Measurements from ENCODE around the gene ANKRD33B. TPM values are rescaled to one million over a fixed set of nuclear protein-coding genes. Genes with fewer than 3 reads are reported as not detected.

The ANKRD33B gene
- total and polyA plus RNA-seq, 2 experiments from 2014 or later, result 0.71 to 1.5 TPM

DNA sequence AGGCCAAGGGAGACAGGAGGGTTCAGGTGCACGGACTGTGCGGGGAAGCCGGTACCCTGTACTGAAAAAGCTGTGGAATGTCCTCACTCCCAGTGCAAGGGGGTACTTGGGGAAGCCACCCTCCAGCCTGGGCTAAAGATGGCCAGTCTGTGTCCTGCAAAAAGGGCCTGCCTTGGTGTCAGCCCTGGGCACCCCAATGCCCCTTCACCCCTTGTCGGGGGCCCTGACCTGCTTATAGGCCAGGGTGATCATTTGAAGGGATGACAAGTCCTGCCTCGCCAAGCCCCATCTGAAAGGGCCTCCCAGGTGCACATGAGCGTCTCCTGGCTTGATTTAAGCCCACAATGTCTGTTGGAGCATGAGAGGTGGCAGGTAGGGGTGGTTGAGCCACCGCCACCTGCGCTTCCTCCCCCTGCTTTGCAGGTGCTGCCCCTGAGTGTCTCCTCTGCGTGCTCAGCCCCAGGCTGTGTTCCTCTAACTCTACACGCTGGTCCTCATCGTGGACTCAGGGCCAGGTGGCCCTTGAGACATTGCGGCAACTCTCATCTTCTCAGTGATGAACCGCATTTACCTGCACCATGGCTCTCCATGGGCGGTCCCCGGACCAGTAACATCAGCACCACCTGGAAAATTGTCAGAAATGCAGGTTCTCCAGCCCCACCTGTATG, 97.0 kb downstream of the ANKRD33B start:
- in situ Hi-C loops (cut with MboI), result no loop called here
- DNase-seq, result no peak
- no peaks in the 10 kb centered on the region for H3F3A ChIP-seq (ENCODE audit: insufficient read depth)
- H3K4me2 ChIP-seq (ENCODE audit: unreplicated experiment), result no peak overlapping the region
- no peaks in the 10 kb centered on the region; the same call in 1 of the 2 replicates for H4K20me1 ChIP-seq (ENCODE audit: insufficient read depth)
- 83 to 84% methylated on average over 15 of the region's 15 CpGs for WGBS, 2 experiments (ENCODE audit: low coverage in 1 of 2, low lambda C conversion rate in 2 of 2, missing lambda C conversion rate in 2 of 2)
- H3K9me2 ChIP-seq (ENCODE audit: insufficient read depth), result no peaks in the 10 kb centered on the region
- H3K27me3 ChIP-seq (replicated peaks; ENCODE audit: insufficient read depth), result no peaks in the 10 kb centered on the region
- 0 out of 2 replicates have a peak, but pooled peaks cover 7% of the 10 kb centered on the region for H3K4me1 ChIP-seq (ENCODE audit: insufficient read depth)
- no peak overlapping the region for H3K9ac ChIP-seq
- no peak overlapping the region for H3K27ac ChIP-seq
- H3K36me3 ChIP-seq (ENCODE audit: low read depth), result no peaks in the 10 kb centered on the region
- no peak for TF ChIP-seq EZH2phosphoT487 (IDR thresholded peaks at IDR 0.05; ENCODE audit: insufficient read depth, low read depth)
- no peak for TF ChIP-seq EZH2 (IDR thresholded peaks at IDR 0.05; ENCODE audit: insufficient read depth, poor library complexity, severe bottlenecking)
- no peaks in the 10 kb centered on the region for H3K9me3 ChIP-seq (ENCODE audit: low read depth)
- no peaks in the 10 kb centered on the region for H3K79me2 ChIP-seq (ENCODE audit: insufficient read depth)
- H2AFZ ChIP-seq, result no peak overlapping the region
- H3K4me3 ChIP-seq, result no peak overlapping the region

DNA sequence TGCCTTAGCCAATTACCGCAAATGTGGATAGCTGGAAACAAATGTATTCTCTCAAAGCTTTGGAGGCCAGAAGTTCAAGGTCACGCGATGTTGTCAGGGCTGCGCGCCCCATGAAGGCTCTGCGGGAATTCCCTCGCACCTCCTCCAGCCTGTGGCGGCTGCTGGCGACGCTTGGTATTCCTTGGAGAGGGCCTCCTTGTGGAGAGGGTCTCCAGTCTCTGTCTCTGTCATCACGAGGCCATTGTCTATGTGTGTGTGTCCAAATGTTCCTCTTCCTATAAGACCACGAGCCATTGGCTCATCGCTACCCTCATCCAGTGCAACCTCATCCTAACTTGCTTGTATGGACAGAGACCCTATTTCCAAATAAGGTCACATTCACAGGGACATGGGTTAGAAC, 97.5 kb downstream of the ANKRD33B start:
- H3K4me1 ChIP-seq (ENCODE audit: insufficient read depth), result 0 out of 2 replicates have a peak, but pooled peaks cover 4% of the 10 kb centered on the region
- in situ Hi-C loops (cut with MboI), result no loop called here
- H3K4me3 ChIP-seq, result no peak overlapping the region

DNA sequence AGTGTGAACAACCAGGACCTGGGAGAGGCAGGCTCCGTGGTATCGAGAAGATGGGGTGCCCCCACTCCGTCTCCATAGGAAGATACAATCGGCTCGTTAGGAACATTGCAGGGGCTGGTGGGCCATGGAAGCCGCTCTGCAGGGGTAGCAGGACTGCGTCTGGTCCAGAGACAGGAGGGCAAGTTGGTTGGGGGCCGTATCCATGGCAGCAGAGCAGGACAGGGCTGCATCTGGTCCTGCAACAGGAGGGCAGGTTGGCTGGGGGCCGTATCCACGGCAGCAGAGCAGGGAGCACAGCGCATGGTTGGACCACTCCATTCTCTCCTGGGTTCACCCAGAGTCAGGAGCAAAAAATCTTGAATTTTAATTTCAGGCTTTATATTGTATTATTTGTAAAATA, 98.2 kb downstream of the ANKRD33B start:
- Histone ChIP-seq H3K9me3 (ENCODE audit: low read depth) (no peaks in the 10 kb centered on the region), H3K27me3 (replicated peaks; ENCODE audit: insufficient read depth) (no peaks in the 10 kb centered on the region), H3K36me3 (ENCODE audit: low read depth) (no peaks in the 10 kb centered on the region), H3K9ac (no peak overlapping the region), H3K4me1 (ENCODE audit: insufficient read depth) (0 out of 2 replicates have a peak, but pooled peaks cover 4% of the 10 kb centered on the region), H3K9me2 (ENCODE audit: insufficient read depth) (no peaks in the 10 kb centered on the region), H3F3A (ENCODE audit: insufficient read depth) (no peaks in the 10 kb centered on the region), H3K4me2 (ENCODE audit: unreplicated experiment) (no peak overlapping the region), H3K79me2 (ENCODE audit: insufficient read depth) (no peaks in the 10 kb centered on the region), H2AFZ (no peak overlapping the region), H3K27ac (no peak overlapping the region), H3K4me3 (no peak overlapping the region), H4K20me1 (ENCODE audit: insufficient read depth) (no peaks in the 10 kb centered on the region; the same call in 1 of the 2 replicates)
- TF ChIP-seq EZH2phosphoT487 (IDR thresholded peaks at IDR 0.05; ENCODE audit: insufficient read depth, low read depth) (no peak), EZH2 (IDR thresholded peaks at IDR 0.05; ENCODE audit: insufficient read depth, poor library complexity, severe bottlenecking) (no peak)
- no peak for DNase-seq
- WGBS, 2 experiments (ENCODE audit: low coverage in 1 of 2, low lambda C conversion rate in 2 of 2, missing lambda C conversion rate in 2 of 2), result 76 to 78% methylated on average over 11 of the region's 11 CpGs
- in situ Hi-C loops (cut with MboI), result no loop called here

More for the DNA sequence above, 97.5 kb downstream of the ANKRD33B start:
- H3K36me3 ChIP-seq (ENCODE audit: low read depth), result no peaks in the 10 kb centered on the region
- H3K27ac ChIP-seq, result no peak overlapping the region
- H3K9me3 ChIP-seq (ENCODE audit: low read depth), result no peaks in the 10 kb centered on the region
- no peaks in the 10 kb centered on the region; the same call in 1 of the 2 replicates for H4K20me1 ChIP-seq (ENCODE audit: insufficient read depth)
- WGBS, 2 experiments (ENCODE audit: low coverage in 1 of 2, low lambda C conversion rate in 2 of 2, missing lambda C conversion rate in 2 of 2), result 90 to 92% methylated on average over 13 of the region's 13 CpGs
- H3K9ac ChIP-seq, result no peak overlapping the region
- no peak for DNase-seq
- H3K27me3 ChIP-seq (replicated peaks; ENCODE audit: insufficient read depth), result no peaks in the 10 kb centered on the region
- no peak for TF ChIP-seq EZH2phosphoT487 (IDR thresholded peaks at IDR 0.05; ENCODE audit: insufficient read depth, low read depth)
- TF ChIP-seq EZH2 (IDR thresholded peaks at IDR 0.05; ENCODE audit: insufficient read depth, poor library complexity, severe bottlenecking), result no peak
- no peaks in the 10 kb centered on the region for H3K79me2 ChIP-seq (ENCODE audit: insufficient read depth)
- no peaks in the 10 kb centered on the region for H3F3A ChIP-seq (ENCODE audit: insufficient read depth)
- H3K4me2 ChIP-seq (ENCODE audit: unreplicated experiment), result no peak overlapping the region
- H3K9me2 ChIP-seq (ENCODE audit: insufficient read depth), result no peaks in the 10 kb centered on the region
- H2AFZ ChIP-seq, result no peak overlapping the region

DNA sequence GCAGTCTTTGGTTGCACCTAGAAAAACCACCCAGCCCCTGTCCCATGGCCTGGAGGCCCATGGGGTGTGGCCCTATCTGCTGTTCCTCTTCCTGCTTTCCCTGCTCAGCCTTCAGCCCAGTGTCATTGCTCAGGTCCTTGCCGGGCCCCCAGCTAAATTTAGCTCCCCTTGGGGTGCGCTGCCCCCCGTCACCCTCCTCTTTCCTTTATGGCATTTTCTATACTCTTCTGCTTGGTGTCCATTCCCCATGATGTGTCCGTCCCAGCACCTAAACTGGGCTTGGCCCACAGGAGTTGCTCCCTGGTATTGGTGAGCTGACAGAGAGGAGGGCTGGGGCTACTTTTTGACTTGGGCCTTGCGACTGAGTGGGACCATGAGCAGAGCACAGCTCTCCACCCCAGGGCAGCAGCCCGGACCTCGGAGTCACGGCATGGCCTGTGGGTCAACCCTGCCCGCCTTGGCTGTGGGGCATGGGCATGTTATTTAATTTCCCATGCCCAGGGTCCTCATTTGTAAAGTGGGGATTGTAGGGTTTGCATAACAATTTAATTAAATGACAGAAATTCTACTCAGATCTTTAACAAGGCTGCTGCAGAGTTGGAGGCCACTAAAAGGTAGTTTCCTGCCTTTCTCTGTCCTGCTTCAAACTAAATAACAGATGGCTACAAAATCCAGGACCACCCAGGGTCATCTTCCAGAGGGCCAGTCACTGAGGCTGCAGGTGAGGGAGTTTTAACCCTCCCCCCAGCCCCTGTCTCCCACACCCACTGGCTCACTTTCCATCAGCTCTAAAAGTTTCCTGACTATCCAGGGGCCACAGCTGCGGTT, 99.0 kb downstream of the ANKRD33B start:
- Histone ChIP-seq H2AFZ (no peak overlapping the region), H3K9me3 (ENCODE audit: low read depth) (no peaks in the 10 kb centered on the region), H3K36me3 (ENCODE audit: low read depth) (no peaks in the 10 kb centered on the region), H3K9me2 (ENCODE audit: insufficient read depth) (no peaks in the 10 kb centered on the region), H3K27ac (no peak overlapping the region), H3K4me1 (ENCODE audit: insufficient read depth) (0 out of 2 replicates have a peak, but pooled peaks cover 4% of the 10 kb centered on the region), H3K27me3 (replicated peaks; ENCODE audit: insufficient read depth) (no peaks in the 10 kb centered on the region), H3K4me3 (no peak overlapping the region), H3K79me2 (ENCODE audit: insufficient read depth) (no peaks in the 10 kb centered on the region), H4K20me1 (ENCODE audit: insufficient read depth) (no peaks in the 10 kb centered on the region; the same call in 1 of the 2 replicates), H3K9ac (no peak overlapping the region), H3K4me2 (ENCODE audit: unreplicated experiment) (no peak overlapping the region), H3F3A (ENCODE audit: insufficient read depth) (no peaks in the 10 kb centered on the region)
- TF ChIP-seq EZH2phosphoT487 (IDR thresholded peaks at IDR 0.05; ENCODE audit: insufficient read depth, low read depth), result no peak
- no peak for DNase-seq
- 76% methylated on average over 10 of the region's 10 CpGs for WGBS, 2 experiments (ENCODE audit: low coverage in 1 of 2, low lambda C conversion rate in 2 of 2, missing lambda C conversion rate in 2 of 2)
- in situ Hi-C loops (cut with MboI), result no loop called here
